Activated CD4-positive, alpha-beta memory T cell treated with anti-CD3 and anti-CD28 coated beads for 36 hours (primary cell): ENCODE data around the gene CD2AP. TPM values are rescaled to one million over a fixed set of nuclear protein-coding genes. Genes with fewer than 3 reads are reported as not detected.

Experiments
- CTCF ChIA-PET: fragments of 350-600 bp; sonication (Branson Sonifier 250); formaldehyde crosslinking; loops from one replicate; lab custom pipeline; 2021; ENCODE audit warnings: antibody characterized with exemption, inconsistent platforms; lab: Charles Lee
- POLR2A ChIA-PET: fragments of 350-600 bp; sonication (Branson Sonifier 250); formaldehyde crosslinking; loops from one replicate; lab custom pipeline; 2021; ENCODE audit warnings: antibody characterized with exemption; lab: Charles Lee
- DNase-seq: peaks from one replicate; pipeline ENCODE4 v3.0.0-alpha.2; 2020
- H3K27ac Mint-ChIP-seq: one replicate; pipeline ENCODE4 v1.8.0; 2021; ENCODE audit warnings: mixed read lengths
- H3K27me3 Mint-ChIP-seq: one replicate; pipeline ENCODE4 v1.8.0; 2021; ENCODE audit warnings: mixed read lengths
- H3K36me3 Mint-ChIP-seq: one replicate; pipeline ENCODE4 v1.8.0; 2021; ENCODE audit warnings: mixed read lengths
- H3K4me1 Mint-ChIP-seq: one replicate; pipeline ENCODE4 v1.8.0; 2021; ENCODE audit warnings: low read depth, mixed read lengths
- H3K4me3 Mint-ChIP-seq: one replicate; pipeline ENCODE4 v1.8.0; 2021; ENCODE audit warnings: mild to moderate bottlenecking, mixed read lengths
- H3K9me3 Mint-ChIP-seq: one replicate; pipeline ENCODE4 v1.8.0; 2021; ENCODE audit warnings: mixed read lengths
- intact Hi-C: fragments of 100-400 bp; cut with micrococcal nuclease; formaldehyde crosslinking; loops from one replicate; pipeline ENCODE4 v1.15.1; 2023
- total RNA-seq, 2 experiments: library from RNA; stranded (reverse); gene quantifications; one replicate each; pipeline ENCODE4 v1.2.3, GENCODE V29; 2021

CD2AP gene
- total RNA-seq, 2 experiments from 2014 or later = 22.6 to 23.6 TPM

DNA sequence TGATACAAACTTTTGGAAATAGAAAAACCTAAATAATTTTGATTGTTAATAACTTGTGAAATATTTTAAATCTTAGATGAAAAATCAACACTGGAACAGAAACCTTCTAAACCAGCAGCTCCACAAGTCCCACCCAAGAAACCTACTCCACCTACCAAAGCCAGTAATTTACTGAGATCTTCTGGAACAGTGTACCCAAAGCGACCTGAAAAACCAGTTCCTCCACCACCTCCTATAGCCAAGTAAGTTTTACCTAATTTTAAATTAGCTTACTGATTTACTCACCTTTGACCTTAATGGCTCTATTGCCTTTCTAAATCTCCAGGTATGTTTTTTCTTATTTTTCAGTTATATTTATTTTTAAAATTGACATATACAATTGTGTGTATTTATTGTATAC lies 118.2 kb downstream of the CD2AP start:
- no peak overlapping the region for H3K4me3 Mint-ChIP-seq
- H3K9me3 Mint-ChIP-seq = no peaks in the 10 kb centered on the region
- ChIA-PET CTCF (no interaction called here), POLR2A (no interaction called here)
- H3K27me3 Mint-ChIP-seq = no peaks in the 10 kb centered on the region
- intact Hi-C loops = loop anchor here (5.0 kb wide), 1 partner anchor 118 kb away; the partner anchor contains the start of gene CD2AP
- peaks cover 3% of the 10 kb centered on the region for H3K4me1 Mint-ChIP-seq
- no peak overlapping the region for H3K27ac Mint-ChIP-seq
- no peak for DNase-seq
- peaks cover 40% of the 10 kb centered on the region for H3K36me3 Mint-ChIP-seq

DNA sequence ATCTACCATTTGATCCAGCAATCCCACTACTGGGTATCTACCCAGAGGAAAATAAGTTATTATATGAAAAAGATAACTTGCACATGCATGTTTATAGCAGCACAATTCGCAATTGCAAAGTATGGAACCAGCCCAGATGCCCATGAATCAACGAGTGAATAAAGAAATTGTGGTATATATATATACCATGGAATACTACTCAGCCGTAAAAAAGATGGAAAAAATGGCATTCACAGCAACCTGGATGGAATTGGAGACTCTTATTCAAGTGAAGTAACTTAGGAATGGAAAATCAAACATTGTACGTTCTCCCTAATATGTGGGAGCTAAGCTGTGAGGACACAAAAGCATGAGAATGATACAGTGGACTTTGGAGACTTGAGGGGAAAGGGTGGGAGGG lies 120.8 kb downstream of the CD2AP start:
- ChIA-PET POLR2A (no interaction called here), CTCF (no interaction called here)
- Mint-ChIP-seq H3K4me1 (peaks cover 3% of the 10 kb centered on the region), H3K27me3 (no peaks in the 10 kb centered on the region), H3K9me3 (no peaks in the 10 kb centered on the region), H3K4me3 (no peak overlapping the region), H3K36me3 (peaks cover 28% of the 10 kb centered on the region), H3K27ac (no peak overlapping the region)
- intact Hi-C loops = loop anchor here (5.0 kb wide), 1 partner anchor 121 kb away; the partner anchor contains the start of gene CD2AP
- DNase-seq = no peak

DNA sequence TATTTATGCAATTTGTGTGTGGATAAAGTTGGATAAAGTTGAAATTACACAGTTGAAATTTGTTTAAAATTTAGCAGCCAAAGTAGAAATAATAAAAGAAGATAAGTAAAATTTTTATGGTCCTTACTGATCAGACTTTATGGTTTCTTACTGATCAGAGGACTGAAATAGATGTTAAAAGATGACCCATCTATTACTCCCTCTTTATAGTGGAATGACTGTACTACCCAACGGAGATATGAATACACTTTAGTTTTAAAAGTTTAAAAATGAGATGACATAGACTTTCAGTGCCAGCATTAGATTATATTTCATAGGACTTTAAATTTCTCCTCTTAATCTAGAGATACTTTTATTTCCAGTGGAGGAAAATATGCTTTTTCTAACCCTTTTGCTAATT lies 121.9 kb downstream of the CD2AP start:
- Mint-ChIP-seq H3K27ac (no peak overlapping the region), H3K27me3 (no peaks in the 10 kb centered on the region), H3K4me1 (peaks cover 3% of the 10 kb centered on the region), H3K9me3 (no peaks in the 10 kb centered on the region), H3K4me3 (no peak overlapping the region), H3K36me3 (peaks cover 24% of the 10 kb centered on the region)
- intact Hi-C loops = loop anchor here (5.0 kb wide), 1 partner anchor 122 kb away; the partner anchor contains the start of gene CD2AP
- POLR2A ChIA-PET = interaction anchor here (0.6 kb wide), 1 partner anchor 185 kb away, joined by 3 read pairs; no protein-coding TSS in a partner anchor
- CTCF ChIA-PET = no interaction called here
- no peak for DNase-seq

DNA sequence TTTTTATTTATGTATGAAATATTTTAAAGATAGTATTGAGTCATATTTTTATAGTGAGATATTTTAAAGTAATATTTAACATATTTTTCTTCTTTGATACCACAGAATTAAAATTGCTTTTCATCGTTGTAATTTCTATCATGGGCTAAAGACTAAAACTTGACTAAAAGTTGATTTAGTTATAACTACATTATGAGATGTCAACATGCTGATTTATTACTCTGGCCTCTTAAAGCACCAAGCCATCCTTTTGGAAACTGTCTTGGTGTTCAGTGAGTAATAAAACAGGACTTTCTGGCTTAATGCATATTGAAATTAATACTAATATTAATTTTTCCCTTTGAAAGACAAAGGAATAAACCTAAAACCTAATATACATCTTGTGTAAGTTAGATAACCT lies 125.6 kb downstream of the CD2AP start:
- no peak for DNase-seq
- H3K9me3 Mint-ChIP-seq = no peaks in the 10 kb centered on the region
- H3K4me1 Mint-ChIP-seq = no peaks in the 10 kb centered on the region
- H3K4me3 Mint-ChIP-seq = no peak overlapping the region
- ChIA-PET CTCF (no interaction called here), POLR2A (no interaction called here)
- H3K27ac Mint-ChIP-seq = no peak overlapping the region
- peaks cover 17% of the 10 kb centered on the region for H3K36me3 Mint-ChIP-seq
- intact Hi-C loops = no loop called here
- no peaks in the 10 kb centered on the region for H3K27me3 Mint-ChIP-seq

DNA sequence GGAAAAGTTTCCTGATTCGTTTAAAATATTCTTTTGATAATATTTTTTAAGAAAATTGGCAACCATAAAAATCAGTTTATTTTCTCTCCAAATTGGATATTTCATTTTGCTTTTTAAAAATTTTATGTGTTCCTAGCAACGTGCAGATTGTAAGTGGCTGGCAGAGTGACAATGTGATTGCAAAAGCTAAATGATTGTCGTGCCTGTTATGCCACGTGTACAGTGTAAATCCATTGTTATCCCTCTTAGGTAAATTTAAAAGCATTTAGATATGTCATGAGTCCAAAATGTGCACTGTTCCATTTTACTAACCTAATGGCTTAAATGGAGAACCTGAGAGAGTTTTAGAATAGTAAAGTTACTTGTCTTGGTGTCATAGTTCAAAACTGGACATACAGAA lies 126.4 kb downstream of the CD2AP start:
- Mint-ChIP-seq H3K36me3 (peaks cover 20% of the 10 kb centered on the region), H3K4me1 (no peaks in the 10 kb centered on the region), H3K27me3 (no peaks in the 10 kb centered on the region), H3K4me3 (no peak overlapping the region), H3K9me3 (no peaks in the 10 kb centered on the region), H3K27ac (no peak overlapping the region)
- DNase-seq = no peak
- POLR2A ChIA-PET = no interaction called here
- CTCF ChIA-PET = no interaction called here
- intact Hi-C loops = no loop called here

DNA sequence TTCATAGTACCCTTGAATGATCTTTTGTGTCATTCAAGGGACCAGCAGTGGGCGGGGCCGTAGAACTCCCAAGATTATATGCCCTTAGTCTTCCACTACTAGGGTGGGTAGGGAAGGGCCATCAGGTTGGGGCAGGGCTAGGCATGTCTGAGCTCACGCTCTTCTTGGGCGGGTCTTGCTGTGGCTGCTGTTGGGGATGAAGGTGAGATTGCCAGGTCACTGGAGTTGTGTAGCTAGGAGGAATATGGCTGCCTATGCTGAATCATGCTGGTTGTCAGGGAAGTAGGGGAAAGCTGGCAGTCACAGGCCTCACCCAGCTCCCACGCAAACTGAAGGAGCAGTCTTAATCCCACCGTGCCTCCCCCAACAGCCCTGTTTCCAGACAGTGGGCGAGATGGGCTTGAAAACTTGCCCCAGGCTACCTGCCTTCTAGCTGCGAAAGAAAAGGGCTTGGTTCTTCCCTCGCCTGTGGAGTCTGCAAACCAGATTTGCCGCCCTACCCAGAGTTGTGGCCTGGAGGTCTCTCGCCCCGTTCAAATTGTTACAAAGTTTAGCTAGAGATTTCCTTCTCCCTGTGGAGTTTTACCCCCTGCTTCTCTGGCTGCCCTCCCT lies 144.4 kb downstream of the CD2AP start:
- intact Hi-C loops = no loop called here
- no peak for DNase-seq
- CTCF ChIA-PET = interaction anchor here (1.6 kb wide), 1 partner anchor 9 kb away, joined by 5 read pairs; no protein-coding TSS in a partner anchor
- Mint-ChIP-seq H3K4me1 (no peaks in the 10 kb centered on the region), H3K36me3 (peaks cover 41% of the 10 kb centered on the region), H3K4me3 (no peak overlapping the region), H3K27ac (no peak overlapping the region), H3K27me3 (no peaks in the 10 kb centered on the region), H3K9me3 (no peaks in the 10 kb centered on the region)
- POLR2A ChIA-PET = no interaction called here

DNA sequence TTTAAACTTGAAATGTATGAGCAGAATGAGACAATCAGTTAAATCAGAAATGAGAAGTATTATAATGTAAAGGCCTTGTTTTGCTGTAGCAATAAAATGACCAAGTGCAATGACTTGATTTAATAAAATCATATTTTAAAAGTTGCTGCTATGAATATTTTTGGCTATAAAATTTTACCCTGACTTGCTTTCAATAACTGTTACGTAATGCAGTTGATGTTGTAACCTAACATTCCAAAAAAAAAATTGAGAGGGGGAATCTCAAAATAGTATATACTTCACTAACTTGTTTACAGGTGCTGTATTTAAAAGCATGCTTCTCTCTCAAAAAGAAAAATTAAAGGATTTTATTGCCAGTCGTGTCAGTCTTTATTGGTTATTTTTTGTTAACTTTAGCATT lies 149.2 kb downstream of the CD2AP start:
- intact Hi-C loops = no loop called here
- Mint-ChIP-seq H3K9me3 (no peaks in the 10 kb centered on the region), H3K4me3 (no peak overlapping the region), H3K27ac (no peak overlapping the region), H3K27me3 (no peaks in the 10 kb centered on the region), H3K4me1 (peaks cover 4% of the 10 kb centered on the region), H3K36me3 (peaks cover 9% of the 10 kb centered on the region)
- no peak for DNase-seq
- ChIA-PET CTCF (no interaction called here), POLR2A (no interaction called here)

DNA sequence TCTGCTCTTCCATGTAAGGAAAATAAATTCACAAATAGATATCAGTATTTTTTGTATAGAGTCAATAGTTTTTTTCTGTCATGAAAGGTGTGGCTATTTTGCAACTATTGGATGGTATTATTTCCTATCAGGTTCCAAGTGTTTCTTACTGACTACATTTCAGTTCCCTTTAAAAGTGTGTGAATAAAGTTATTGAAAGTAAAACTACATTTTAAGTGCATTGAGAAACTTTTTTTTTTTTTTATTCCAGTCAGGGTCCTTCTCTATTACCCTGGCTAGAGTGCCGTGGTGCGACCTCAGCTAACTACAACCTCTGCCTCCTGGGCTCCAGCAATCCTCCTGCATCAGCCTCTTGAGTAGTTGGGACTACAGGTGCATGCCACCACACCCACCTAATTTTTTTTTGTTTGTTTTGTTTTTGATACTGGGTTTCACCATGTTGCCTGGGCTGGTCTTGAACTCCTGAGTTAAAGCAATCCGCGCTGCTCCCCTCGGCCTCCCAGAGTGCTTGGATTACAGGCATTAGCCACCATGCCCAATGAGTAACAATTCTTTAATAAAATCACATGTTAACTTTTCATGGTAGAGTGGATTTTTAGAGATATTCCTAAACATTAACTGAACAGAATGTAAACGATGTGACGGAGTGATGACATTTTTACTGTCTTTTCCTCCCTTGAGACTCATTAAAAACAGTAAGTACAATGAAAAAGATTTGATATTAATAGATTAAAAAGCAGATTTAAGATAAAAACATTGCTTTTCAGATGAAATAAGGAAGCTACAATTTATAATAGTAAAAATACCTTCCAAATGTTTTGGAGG lies 151.1 kb downstream of the CD2AP start:
- no peaks in the 10 kb centered on the region for H3K36me3 Mint-ChIP-seq
- H3K27me3 Mint-ChIP-seq = no peaks in the 10 kb centered on the region
- POLR2A ChIA-PET = no interaction called here
- no peak overlapping the region for H3K4me3 Mint-ChIP-seq
- H3K27ac Mint-ChIP-seq = no peak overlapping the region
- DNase-seq = no peak
- H3K9me3 Mint-ChIP-seq = no peaks in the 10 kb centered on the region
- CTCF ChIA-PET = interaction anchor here (1.1 to 3.4 kb wide), 2 partner anchors 152 to 160 kb away, joined by 3 to 34 read pairs; no protein-coding TSS in a partner anchor
- intact Hi-C loops = no loop called here
- peaks cover 6% of the 10 kb centered on the region for H3K4me1 Mint-ChIP-seq

DNA sequence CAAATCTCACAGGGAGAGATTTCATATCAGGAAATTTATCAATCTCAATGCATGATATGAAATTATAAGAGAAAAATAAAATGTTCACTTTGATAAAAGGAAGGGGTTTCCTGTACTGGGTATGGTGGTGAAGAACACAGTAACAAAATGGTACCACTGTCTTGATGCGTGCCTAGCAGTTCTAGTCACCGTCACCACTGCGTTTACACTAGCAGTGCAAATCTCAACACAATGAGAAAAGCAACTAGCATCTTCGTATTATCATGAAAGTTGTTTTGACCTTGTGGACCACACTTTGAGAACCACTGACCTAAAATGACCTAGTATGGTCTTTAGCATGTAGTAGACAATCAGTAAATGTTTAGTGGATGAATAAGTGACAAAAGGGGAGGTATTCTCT lies 152.4 kb downstream of the CD2AP start:
- no peaks in the 10 kb centered on the region for H3K36me3 Mint-ChIP-seq
- no peak overlapping the region for H3K4me3 Mint-ChIP-seq
- POLR2A ChIA-PET = no interaction called here
- H3K27me3 Mint-ChIP-seq = no peaks in the 10 kb centered on the region
- DNase-seq = no peak
- H3K9me3 Mint-ChIP-seq = no peaks in the 10 kb centered on the region
- intact Hi-C loops = no loop called here
- H3K4me1 Mint-ChIP-seq = peaks cover 6% of the 10 kb centered on the region
- H3K27ac Mint-ChIP-seq = no peak overlapping the region
- CTCF ChIA-PET = interaction anchor here (1.0 to 5.7 kb wide), 7 partner anchors 13 to 217 kb away, joined by 3 to 143 read pairs (median 17); partner anchors contain the start of gene OPN5

DNA sequence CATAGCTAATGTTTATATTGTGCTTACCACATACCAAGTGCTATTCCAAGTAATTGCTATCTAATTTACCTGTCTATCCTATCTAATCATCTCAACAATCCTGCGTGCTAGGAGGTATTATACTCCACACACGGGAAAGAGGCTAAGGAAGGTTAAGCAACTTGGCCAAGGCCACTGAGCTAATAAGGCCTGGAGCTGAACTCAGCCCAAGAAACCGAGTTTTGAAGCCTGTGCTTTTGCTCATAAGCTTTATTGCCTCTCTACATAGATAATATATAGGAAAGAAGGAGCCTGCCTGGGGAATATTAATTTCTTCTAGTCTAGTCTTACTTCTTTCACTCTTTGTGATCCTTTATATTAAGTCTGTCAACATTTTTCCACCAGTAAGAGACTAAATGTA lies 153.0 kb downstream of the CD2AP start:
- CTCF ChIA-PET = interaction anchor here (0.5 to 5.7 kb wide), 20 partner anchors 13 to 1144 kb away, joined by 3 to 143 read pairs (median 4); partner anchors contain the start of genes OPN5 and TNFRSF21
- peaks cover 6% of the 10 kb centered on the region for H3K4me1 Mint-ChIP-seq
- H3K36me3 Mint-ChIP-seq = no peaks in the 10 kb centered on the region
- DNase-seq = no peak
- POLR2A ChIA-PET = no interaction called here
- intact Hi-C loops = no loop called here
- H3K9me3 Mint-ChIP-seq = no peaks in the 10 kb centered on the region
- no peak overlapping the region for H3K27ac Mint-ChIP-seq
- H3K27me3 Mint-ChIP-seq = no peaks in the 10 kb centered on the region
- H3K4me3 Mint-ChIP-seq = no peak overlapping the region

DNA sequence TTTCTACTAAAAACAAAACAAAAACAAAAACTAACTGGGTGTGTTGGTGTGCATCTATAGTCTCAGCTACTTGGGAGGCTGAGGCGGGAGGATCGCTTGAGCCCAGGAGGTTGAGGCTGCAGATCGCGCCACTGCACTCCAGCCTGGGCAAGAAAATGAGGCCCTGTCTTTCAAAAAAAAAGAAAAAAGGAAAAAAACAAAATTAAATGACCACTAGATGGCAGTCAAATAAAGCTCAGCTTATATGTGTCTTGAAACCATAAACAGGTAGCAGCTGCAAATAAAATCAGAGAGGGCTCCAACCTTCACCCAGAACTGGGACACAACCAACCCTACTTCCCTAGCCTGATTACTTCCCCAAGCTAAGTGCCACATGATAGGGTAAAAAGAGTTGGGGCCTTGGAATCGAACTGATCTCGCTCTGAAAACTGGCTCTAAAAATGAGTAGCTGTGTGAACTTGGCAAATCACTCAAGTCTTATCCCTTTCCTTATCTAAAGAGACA lies 153.7 kb downstream of the CD2AP start:
- intact Hi-C loops = loop anchor here (1.0 kb wide), 3 partner anchors 103 to 217 kb away; no protein-coding TSS in a partner anchor
- H3K27me3 Mint-ChIP-seq = no peaks in the 10 kb centered on the region
- no peak overlapping the region for H3K27ac Mint-ChIP-seq
- no peak for DNase-seq
- H3K36me3 Mint-ChIP-seq = no peaks in the 10 kb centered on the region
- CTCF ChIA-PET = interaction anchor here (0.6 to 5.7 kb wide), 44 partner anchors 9 to 1977 kb away, joined by 3 to 143 read pairs (median 4); partner anchors contain the start of genes OPN5 and TNFRSF21
- H3K9me3 Mint-ChIP-seq = no peaks in the 10 kb centered on the region
- H3K4me3 Mint-ChIP-seq = no peak overlapping the region
- H3K4me1 Mint-ChIP-seq = peaks cover 6% of the 10 kb centered on the region
- POLR2A ChIA-PET = interaction anchor here (0.6 kb wide), 1 partner anchor 187 kb away, joined by 4 read pairs; no protein-coding TSS in a partner anchor

DNA sequence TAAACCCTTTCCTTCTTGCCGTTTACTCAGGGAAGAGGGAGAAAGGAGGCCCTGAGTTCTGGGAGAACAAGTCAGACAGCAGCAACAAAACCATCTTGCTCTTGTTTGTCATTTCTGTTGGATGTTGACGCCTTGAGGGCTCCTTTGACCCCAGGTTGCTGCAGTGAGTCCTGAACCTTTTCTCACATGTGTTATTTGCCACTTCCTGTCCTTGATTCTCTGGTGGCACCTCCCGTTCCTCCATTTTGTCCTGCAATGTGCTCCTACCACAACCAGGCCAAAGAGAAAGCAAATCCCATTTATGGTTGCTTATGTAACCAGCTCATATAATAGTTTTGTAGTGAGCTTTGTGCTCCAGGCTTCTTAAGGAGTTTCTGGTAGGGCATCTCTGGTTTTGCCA lies 154.2 kb downstream of the CD2AP start:
- ChIA-PET CTCF (interaction anchor here (0.6 to 5.7 kb wide), 38 partner anchors 10 to 1977 kb away, joined by 3 to 143 read pairs (median 4); partner anchors contain the start of gene OPN5), POLR2A (interaction anchor here (0.6 kb wide), 1 partner anchor 187 kb away, joined by 4 read pairs; no protein-coding TSS in a partner anchor)
- Mint-ChIP-seq H3K9me3 (no peaks in the 10 kb centered on the region), H3K4me1 (peaks cover 6% of the 10 kb centered on the region), H3K36me3 (no peaks in the 10 kb centered on the region), H3K4me3 (no peak overlapping the region), H3K27me3 (no peaks in the 10 kb centered on the region), H3K27ac (no peak overlapping the region)
- intact Hi-C loops = loop anchor here (1.0 kb wide), 3 partner anchors 103 to 217 kb away; no protein-coding TSS in a partner anchor
- DNase-seq = no peak
